GM23338 (cell line): Measurements from ENCODE around the gene ISOC2.

Source experiments
- CREB1 ChIP-seq: fragments of 250-450 bp; sonication (Bioruptor Pico); IDR thresholded peaks from 2 replicates; pipeline ENCODE4 v1.5.0; 2020; ENCODE audit warnings: low read depth, mild to moderate bottlenecking, moderate library complexity
- EZH2 ChIP-seq: fragments of 200-600 bp; sonication (generic); IDR thresholded peaks from one replicate; pipeline ENCODE4 v1.8.0; 2017; ENCODE audit warnings: antibody characterized with exemption, mild to moderate bottlenecking, low read depth; ENCODE audit not compliant: unreplicated experiment
- EZH2phosphoT487 ChIP-seq: fragments of 200-600 bp; sonication (generic); IDR thresholded peaks from one replicate; pipeline ENCODE4 v1.8.1; 2018; ENCODE audit warnings: antibody characterized with exemption; ENCODE audit not compliant: unreplicated experiment
- POLR2AphosphoS5 ChIP-seq: IDR thresholded peaks from 2 replicates; pipeline ENCODE4 v1.6.1; 2016; ENCODE audit warnings: antibody characterized with exemption, low read depth
- ZNF331 ChIP-seq: fragments of 250-450 bp; sonication (Bioruptor Pico); IDR thresholded peaks from 2 replicates; pipeline ENCODE4 v1.5.0; 2020; ENCODE audit warnings: low read depth, mild to moderate bottlenecking, moderate library complexity
- TF ChIP-seq, protein P1 (sequence below), 2 experiments: fragments of 200-600 bp in 1 of 2; sonication (generic) in 1 of 2; conservative IDR thresholded peaks; 2 replicates each; pipeline versions ENCODE4 v1.5.1 to v1.6.1; 2016 to 2017; ENCODE audit warnings: antibody characterized with exemption in 2 of 2, low read depth in 2 of 2, mild to moderate bottlenecking in 2 of 2, moderate library complexity in 1 of 2
- TF ChIP-seq, protein P2 (sequence below): IDR thresholded peaks from one replicate; pipeline ENCODE4 v1.6.1; 2018; ENCODE audit warnings: antibody characterized with exemption; ENCODE audit not compliant: unreplicated experiment
- TF ChIP-seq, protein P3 (sequence below): IDR thresholded peaks from 2 replicates; pipeline ENCODE4 v1.6.1; 2016; ENCODE audit warnings: antibody characterized with exemption

DNA sequence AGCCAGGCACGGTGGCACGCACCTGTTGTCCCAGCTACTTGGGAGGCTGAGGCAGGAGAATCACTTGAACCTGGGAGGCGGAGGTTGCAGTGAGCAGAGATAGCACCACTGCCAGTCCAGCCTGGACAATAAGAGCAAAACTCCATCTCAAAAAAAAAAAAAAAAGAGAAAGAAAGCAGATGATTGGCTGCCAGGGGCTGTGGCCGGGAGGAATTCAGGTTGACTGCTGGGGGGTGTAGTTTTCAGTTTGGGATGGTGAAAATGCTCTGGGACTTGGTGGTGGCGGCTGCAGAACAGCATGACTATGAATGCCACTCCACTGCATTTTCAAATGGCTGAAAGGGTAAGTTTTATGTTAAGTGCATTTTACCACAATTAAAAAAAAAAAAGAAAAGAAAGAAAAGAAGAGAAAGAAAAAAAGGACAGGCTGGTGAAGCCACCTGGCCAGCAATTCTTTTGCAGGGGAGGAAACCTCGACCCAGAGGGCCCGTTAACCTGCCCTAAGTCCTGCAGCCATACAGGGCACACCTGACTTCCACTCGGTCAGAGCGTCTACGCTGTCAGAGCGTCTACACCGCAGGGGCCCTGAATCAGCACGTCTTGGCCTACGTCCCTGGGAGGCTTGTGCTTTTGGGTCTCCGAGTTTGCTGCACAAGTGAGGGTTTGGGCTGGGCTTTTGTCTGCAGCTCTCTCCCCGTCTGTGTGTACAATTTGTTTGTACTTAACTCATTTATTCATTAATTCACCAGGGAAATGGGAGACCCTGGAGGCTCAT is 3.6 kb downstream of the ISOC2 start:
- TF ChIP-seq, protein P1, sequence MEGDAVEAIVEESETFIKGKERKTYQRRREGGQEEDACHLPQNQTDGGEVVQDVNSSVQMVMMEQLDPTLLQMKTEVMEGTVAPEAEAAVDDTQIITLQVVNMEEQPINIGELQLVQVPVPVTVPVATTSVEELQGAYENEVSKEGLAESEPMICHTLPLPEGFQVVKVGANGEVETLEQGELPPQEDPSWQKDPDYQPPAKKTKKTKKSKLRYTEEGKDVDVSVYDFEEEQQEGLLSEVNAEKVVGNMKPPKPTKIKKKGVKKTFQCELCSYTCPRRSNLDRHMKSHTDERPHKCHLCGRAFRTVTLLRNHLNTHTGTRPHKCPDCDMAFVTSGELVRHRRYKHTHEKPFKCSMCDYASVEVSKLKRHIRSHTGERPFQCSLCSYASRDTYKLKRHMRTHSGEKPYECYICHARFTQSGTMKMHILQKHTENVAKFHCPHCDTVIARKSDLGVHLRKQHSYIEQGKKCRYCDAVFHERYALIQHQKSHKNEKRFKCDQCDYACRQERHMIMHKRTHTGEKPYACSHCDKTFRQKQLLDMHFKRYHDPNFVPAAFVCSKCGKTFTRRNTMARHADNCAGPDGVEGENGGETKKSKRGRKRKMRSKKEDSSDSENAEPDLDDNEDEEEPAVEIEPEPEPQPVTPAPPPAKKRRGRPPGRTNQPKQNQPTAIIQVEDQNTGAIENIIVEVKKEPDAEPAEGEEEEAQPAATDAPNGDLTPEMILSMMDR (conservative IDR thresholded peaks at IDR 0.05; ENCODE audit: low read depth in 2 of 2) = no peak
- TF ChIP-seq, protein P2, sequence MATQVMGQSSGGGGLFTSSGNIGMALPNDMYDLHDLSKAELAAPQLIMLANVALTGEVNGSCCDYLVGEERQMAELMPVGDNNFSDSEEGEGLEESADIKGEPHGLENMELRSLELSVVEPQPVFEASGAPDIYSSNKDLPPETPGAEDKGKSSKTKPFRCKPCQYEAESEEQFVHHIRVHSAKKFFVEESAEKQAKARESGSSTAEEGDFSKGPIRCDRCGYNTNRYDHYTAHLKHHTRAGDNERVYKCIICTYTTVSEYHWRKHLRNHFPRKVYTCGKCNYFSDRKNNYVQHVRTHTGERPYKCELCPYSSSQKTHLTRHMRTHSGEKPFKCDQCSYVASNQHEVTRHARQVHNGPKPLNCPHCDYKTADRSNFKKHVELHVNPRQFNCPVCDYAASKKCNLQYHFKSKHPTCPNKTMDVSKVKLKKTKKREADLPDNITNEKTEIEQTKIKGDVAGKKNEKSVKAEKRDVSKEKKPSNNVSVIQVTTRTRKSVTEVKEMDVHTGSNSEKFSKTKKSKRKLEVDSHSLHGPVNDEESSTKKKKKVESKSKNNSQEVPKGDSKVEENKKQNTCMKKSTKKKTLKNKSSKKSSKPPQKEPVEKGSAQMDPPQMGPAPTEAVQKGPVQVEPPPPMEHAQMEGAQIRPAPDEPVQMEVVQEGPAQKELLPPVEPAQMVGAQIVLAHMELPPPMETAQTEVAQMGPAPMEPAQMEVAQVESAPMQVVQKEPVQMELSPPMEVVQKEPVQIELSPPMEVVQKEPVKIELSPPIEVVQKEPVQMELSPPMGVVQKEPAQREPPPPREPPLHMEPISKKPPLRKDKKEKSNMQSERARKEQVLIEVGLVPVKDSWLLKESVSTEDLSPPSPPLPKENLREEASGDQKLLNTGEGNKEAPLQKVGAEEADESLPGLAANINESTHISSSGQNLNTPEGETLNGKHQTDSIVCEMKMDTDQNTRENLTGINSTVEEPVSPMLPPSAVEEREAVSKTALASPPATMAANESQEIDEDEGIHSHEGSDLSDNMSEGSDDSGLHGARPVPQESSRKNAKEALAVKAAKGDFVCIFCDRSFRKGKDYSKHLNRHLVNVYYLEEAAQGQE = no peak
- TF ChIP-seq EZH2 (no peak), EZH2phosphoT487 (no peak), POLR2AphosphoS5 (no peak), CREB1 (no peak), ZNF331 (no peak)
- TF ChIP-seq, protein P3, sequence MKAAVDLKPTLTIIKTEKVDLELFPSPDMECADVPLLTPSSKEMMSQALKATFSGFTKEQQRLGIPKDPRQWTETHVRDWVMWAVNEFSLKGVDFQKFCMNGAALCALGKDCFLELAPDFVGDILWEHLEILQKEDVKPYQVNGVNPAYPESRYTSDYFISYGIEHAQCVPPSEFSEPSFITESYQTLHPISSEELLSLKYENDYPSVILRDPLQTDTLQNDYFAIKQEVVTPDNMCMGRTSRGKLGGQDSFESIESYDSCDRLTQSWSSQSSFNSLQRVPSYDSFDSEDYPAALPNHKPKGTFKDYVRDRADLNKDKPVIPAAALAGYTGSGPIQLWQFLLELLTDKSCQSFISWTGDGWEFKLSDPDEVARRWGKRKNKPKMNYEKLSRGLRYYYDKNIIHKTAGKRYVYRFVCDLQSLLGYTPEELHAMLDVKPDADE = no peak
